Measurements from ENCODE around the gene CENPM. TPM values are rescaled to one million over a fixed set of nuclear protein-coding genes. Genes with fewer than 3 reads are reported as not detected.

Gene CENPM
- polyA plus RNA-seq, 1 donor from 2014 or later = 2.1 TPM

DNA sequence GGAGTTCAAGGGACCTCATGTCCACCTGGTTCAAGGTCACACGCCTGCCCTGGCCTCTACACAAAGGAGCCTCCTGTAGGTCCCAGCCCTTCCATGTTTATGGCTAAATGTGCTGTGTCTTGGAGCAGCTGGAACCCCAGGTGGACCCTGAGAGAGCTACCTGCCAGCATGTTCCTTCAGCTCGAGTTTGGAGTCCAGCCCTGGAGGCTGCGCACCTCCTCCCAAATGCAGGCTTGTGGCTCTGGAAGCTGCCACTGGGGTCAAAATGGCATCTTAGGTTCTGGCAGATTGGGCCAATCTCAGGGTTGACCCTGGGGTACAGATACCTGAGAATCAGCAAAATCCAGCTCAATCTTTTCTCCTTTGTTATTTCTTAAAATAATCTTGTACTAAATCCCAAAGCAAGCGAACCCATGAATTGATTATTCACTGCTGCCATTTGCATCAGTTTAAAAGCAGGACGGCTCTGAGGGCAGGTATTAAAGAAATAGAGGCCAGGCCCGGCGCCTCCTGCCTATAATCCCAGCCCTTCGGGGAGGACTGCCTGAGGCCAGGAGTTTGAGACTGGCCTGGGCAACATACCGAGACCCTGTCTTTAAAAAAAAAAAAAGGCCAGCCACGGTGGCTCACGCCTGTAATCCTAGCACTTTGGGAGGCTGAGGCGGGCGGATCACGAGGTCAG is 23.2 kb downstream of the CENPM start:
- no peaks in the 10 kb centered on the region for H3K36me3 ChIP-seq (ENCODE audit: insufficient read depth, low read length)
- H3K9ac ChIP-seq (ENCODE audit: low read length) = no peak overlapping the region
- peaks cover 41% of the 10 kb centered on the region for H3K27me3 ChIP-seq (ENCODE audit: insufficient read depth, low read depth, low read length)
- H3K27ac ChIP-seq (ENCODE audit: low read length) = no peak overlapping the region
- H3K4me2 ChIP-seq (ENCODE audit: low read length) = no peak overlapping the region
- no peaks in the 10 kb centered on the region for H3K9me2 ChIP-seq (ENCODE audit: insufficient read depth, low read length)
- TF ChIP-seq MXI1 (conservative IDR thresholded peaks at IDR 0.05; ENCODE audit: poor library complexity, severe bottlenecking) (no peak), RAD21 (conservative IDR thresholded peaks at IDR 0.05) (no peak), EZH2 (IDR thresholded peaks at IDR 0.05; ENCODE audit: borderline replicate concordance, insufficient read depth, low read length, poor library complexity, severe bottlenecking) (no peak), POLR2AphosphoS5 (IDR thresholded peaks at IDR 0.05) (no peak)
- TF ChIP-seq, protein P1, sequence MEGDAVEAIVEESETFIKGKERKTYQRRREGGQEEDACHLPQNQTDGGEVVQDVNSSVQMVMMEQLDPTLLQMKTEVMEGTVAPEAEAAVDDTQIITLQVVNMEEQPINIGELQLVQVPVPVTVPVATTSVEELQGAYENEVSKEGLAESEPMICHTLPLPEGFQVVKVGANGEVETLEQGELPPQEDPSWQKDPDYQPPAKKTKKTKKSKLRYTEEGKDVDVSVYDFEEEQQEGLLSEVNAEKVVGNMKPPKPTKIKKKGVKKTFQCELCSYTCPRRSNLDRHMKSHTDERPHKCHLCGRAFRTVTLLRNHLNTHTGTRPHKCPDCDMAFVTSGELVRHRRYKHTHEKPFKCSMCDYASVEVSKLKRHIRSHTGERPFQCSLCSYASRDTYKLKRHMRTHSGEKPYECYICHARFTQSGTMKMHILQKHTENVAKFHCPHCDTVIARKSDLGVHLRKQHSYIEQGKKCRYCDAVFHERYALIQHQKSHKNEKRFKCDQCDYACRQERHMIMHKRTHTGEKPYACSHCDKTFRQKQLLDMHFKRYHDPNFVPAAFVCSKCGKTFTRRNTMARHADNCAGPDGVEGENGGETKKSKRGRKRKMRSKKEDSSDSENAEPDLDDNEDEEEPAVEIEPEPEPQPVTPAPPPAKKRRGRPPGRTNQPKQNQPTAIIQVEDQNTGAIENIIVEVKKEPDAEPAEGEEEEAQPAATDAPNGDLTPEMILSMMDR (IDR thresholded peaks at IDR 0.05; ENCODE audit: poor library complexity, severe bottlenecking) = no peak
- H3K9me3 ChIP-seq (ENCODE audit: low read length) = no peaks in the 10 kb centered on the region
- H2AFZ ChIP-seq (ENCODE audit: low read depth, low read length) = no peak overlapping the region
- H3F3A ChIP-seq (ENCODE audit: insufficient read depth, low read length, poor library complexity, severe bottlenecking) = no peaks in the 10 kb centered on the region
- no peak overlapping the region for H3K4me3 ChIP-seq (ENCODE audit: low read length)
- H3K79me2 ChIP-seq (replicated peaks; ENCODE audit: insufficient read depth, low read length) = no peaks in the 10 kb centered on the region
- no peaks in the 10 kb centered on the region for H4K20me1 ChIP-seq (ENCODE audit: insufficient read depth)

DNA sequence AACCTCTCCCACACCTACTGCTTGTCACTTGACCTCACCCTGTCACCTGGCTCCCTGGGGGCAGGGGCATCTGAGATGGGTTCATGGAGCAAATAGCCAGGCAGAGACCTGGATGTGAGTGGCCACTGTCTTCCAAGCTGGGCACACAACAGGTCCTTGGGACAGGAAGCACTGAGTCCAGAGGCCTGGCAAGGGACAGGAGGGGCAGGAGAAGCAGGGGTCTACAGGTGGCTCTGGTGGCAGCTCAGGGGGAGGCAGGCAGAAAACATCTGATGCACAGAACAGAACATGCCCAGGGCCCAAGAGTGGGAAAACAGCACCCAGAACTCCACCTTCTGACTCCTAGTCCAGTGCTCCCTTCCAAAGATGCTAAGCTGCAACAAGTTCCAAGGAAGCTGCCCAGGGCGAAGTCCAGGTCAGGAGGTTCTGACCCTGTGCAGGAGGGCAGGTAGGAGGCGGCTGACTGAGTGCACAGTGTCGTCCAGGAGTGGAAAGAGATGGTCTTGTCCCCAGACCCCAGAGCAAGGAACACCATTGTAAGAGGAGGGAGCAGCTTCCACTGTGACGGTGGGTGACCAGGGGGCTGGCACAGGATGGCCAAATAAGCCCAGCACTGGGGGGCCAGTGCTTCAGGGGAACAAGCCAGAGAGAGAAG is 23.9 kb downstream of the CENPM start:
- Histone ChIP-seq H3K4me2 (ENCODE audit: low read length) (no peak overlapping the region), H2AFZ (ENCODE audit: low read depth, low read length) (no peak overlapping the region), H4K20me1 (ENCODE audit: insufficient read depth) (no peaks in the 10 kb centered on the region), H3K9ac (ENCODE audit: low read length) (no peak overlapping the region), H3K4me3 (ENCODE audit: low read length) (no peak overlapping the region), H3K27ac (ENCODE audit: low read length) (no peak overlapping the region), H3K27me3 (ENCODE audit: insufficient read depth, low read depth, low read length) (peaks cover 48% of the 10 kb centered on the region), H3K9me2 (ENCODE audit: insufficient read depth, low read length) (no peaks in the 10 kb centered on the region), H3K9me3 (ENCODE audit: low read length) (no peaks in the 10 kb centered on the region), H3F3A (ENCODE audit: insufficient read depth, low read length, poor library complexity, severe bottlenecking) (no peaks in the 10 kb centered on the region), H3K79me2 (replicated peaks; ENCODE audit: insufficient read depth, low read length) (no peaks in the 10 kb centered on the region), H3K36me3 (ENCODE audit: insufficient read depth, low read length) (no peaks in the 10 kb centered on the region)
- TF ChIP-seq EP300 (conservative IDR thresholded peaks at IDR 0.05; ENCODE audit: poor library complexity, severe bottlenecking) (no peak), EZH2 (IDR thresholded peaks at IDR 0.05; ENCODE audit: borderline replicate concordance, insufficient read depth, low read length, poor library complexity, severe bottlenecking) (no peak), RAD21 (conservative IDR thresholded peaks at IDR 0.05) (no peak), POLR2AphosphoS5 (IDR thresholded peaks at IDR 0.05) (no peak), SMC3 (conservative IDR thresholded peaks at IDR 0.05; ENCODE audit: poor library complexity) (no peak), TAF1 (IDR thresholded peaks at IDR 0.05; ENCODE audit: low read depth) (no peak), MXI1 (conservative IDR thresholded peaks at IDR 0.05; ENCODE audit: poor library complexity, severe bottlenecking) (no peak)
- TF ChIP-seq, protein P1 (IDR thresholded peaks at IDR 0.05; ENCODE audit: poor library complexity, severe bottlenecking) = no peak
- TF ChIP-seq, protein P2, sequence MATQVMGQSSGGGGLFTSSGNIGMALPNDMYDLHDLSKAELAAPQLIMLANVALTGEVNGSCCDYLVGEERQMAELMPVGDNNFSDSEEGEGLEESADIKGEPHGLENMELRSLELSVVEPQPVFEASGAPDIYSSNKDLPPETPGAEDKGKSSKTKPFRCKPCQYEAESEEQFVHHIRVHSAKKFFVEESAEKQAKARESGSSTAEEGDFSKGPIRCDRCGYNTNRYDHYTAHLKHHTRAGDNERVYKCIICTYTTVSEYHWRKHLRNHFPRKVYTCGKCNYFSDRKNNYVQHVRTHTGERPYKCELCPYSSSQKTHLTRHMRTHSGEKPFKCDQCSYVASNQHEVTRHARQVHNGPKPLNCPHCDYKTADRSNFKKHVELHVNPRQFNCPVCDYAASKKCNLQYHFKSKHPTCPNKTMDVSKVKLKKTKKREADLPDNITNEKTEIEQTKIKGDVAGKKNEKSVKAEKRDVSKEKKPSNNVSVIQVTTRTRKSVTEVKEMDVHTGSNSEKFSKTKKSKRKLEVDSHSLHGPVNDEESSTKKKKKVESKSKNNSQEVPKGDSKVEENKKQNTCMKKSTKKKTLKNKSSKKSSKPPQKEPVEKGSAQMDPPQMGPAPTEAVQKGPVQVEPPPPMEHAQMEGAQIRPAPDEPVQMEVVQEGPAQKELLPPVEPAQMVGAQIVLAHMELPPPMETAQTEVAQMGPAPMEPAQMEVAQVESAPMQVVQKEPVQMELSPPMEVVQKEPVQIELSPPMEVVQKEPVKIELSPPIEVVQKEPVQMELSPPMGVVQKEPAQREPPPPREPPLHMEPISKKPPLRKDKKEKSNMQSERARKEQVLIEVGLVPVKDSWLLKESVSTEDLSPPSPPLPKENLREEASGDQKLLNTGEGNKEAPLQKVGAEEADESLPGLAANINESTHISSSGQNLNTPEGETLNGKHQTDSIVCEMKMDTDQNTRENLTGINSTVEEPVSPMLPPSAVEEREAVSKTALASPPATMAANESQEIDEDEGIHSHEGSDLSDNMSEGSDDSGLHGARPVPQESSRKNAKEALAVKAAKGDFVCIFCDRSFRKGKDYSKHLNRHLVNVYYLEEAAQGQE (IDR thresholded peaks at IDR 0.05; ENCODE audit: borderline replicate concordance) = no peak

Data from neural cell (in vitro differentiated cells).